ENCODE results near the gene SOX2. TPM values are rescaled to one million over a fixed set of nuclear protein-coding genes. Genes with fewer than 3 reads are reported as not detected.

The SOX2 gene
- total and polyA plus RNA-seq, 2 of the 13 experiments (the other 11 are each of a cell fraction or from before 2014, with no cell fraction given), result not detected

DNA sequence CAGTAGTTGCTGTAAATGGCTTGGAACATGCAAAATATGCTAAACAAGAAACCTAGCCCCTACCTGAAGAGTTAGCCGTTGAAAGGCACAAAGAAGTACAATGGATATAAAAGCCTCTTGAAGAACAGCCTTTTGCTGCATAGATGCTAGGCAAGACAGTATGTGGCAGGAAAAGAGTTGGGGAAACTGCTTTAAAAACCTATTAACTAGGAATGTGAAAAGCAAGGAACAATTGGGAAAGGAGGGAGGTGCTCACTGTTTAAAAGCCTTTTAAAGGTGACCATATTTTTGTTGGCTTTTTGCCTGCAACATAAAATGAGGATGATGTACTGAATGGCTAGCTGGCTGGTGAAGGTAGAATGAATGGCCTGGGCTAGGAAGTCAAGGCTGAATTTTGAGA lies 24.5 kb upstream of the SOX2 start:
- no peak overlapping the region for H3K27ac ChIP-seq (ENCODE audit: extremely low read length, insufficient read depth, low read length)
- FAIRE-seq, result no peak
- H3K4me3 ChIP-seq (replicated peaks in 1 of 3; ENCODE audit: insufficient read depth in 1 of 3, low read depth in 2 of 3, low read length in 3 of 3), result no peak overlapping the region
- no peak for DNase-seq (ENCODE audit: low spot score)
- ChIA-PET CTCF (ENCODE audit: low intra/inter-chr PET ratio, low total read pairs) (no interaction called here), POLR2A (no interaction called here)
- no peak overlapping the region for H3K9ac ChIP-seq (ENCODE audit: insufficient read depth, low read depth, low read length)
- BruUV-seq (replicated peaks), result no TSS peak
- H3K4me1 ChIP-seq (ENCODE audit: insufficient read depth, low read length), result no peaks in the 10 kb centered on the region
- 3% methylated on average over 1 of the region's 1 CpG for WGBS (ENCODE audit: low lambda C conversion rate)
- no peaks in the 10 kb centered on the region for H3K79me2 ChIP-seq (ENCODE audit: insufficient read depth, low read length)
- H3K9me3 ChIP-seq (ENCODE audit: low read length), result no peaks in the 10 kb centered on the region
- intact Hi-C loops (cut with micrococcal nuclease; ENCODE audit: unreplicated experiment), result no loop called here
- TF ChIP-seq REL (CRISPR knock-in tag; conservative IDR thresholded peaks at IDR 0.05), result no peak
- no peak for TF ChIP-seq ZBTB20 (CRISPR knock-in tag; IDR thresholded peaks at IDR 0.05; ENCODE audit: borderline replicate concordance, low read depth)
- no peak for TF ChIP-seq ZBTB10 (CRISPR knock-in tag; IDR thresholded peaks at IDR 0.05; ENCODE audit: borderline replicate concordance)
- no peaks in the 10 kb centered on the region for H3K36me3 ChIP-seq (replicated peaks in 1 of 2; ENCODE audit: control insufficient read depth in 1 of 2, insufficient read depth in 2 of 2, low read length in 2 of 2)
- no peaks in the 10 kb centered on the region for H3K27me3 ChIP-seq (ENCODE audit: control insufficient read depth in 1 of 2, insufficient read depth in 2 of 2, low read length in 2 of 2)
- H3K4me2 ChIP-seq (ENCODE audit: low read depth, low read length), result no peak overlapping the region
- no peak for ATAC-seq
- in situ Hi-C loops (cut with HindIII; ENCODE audit: extremely low pct_ligation_motif_present, low pct_unique_long_range_greater_than_20kb), result no loop called here
- H4K20me1 ChIP-seq (ENCODE audit: insufficient read depth, low read length), result no peaks in the 10 kb centered on the region
- no peak overlapping the region for H2AFZ ChIP-seq (ENCODE audit: low read length)

GRCh38 chr3:181687731-181688130 lies 24.0 kb upstream of the SOX2 start:
- H3K9me3 ChIP-seq (ENCODE audit: low read length), result no peaks in the 10 kb centered on the region
- H2AFZ ChIP-seq (ENCODE audit: low read length), result no peak overlapping the region
- H3K27me3 ChIP-seq (ENCODE audit: control insufficient read depth in 1 of 2, insufficient read depth in 2 of 2, low read length in 2 of 2), result no peaks in the 10 kb centered on the region
- no peaks in the 10 kb centered on the region for H3K79me2 ChIP-seq (ENCODE audit: insufficient read depth, low read length)
- DNase-seq (ENCODE audit: low spot score) (no peak), FAIRE-seq (no peak), ATAC-seq (no peak)
- intact Hi-C loops (cut with micrococcal nuclease; ENCODE audit: unreplicated experiment) (no loop called here), in situ Hi-C loops (cut with HindIII; ENCODE audit: extremely low pct_ligation_motif_present, low pct_unique_long_range_greater_than_20kb) (no loop called here)
- H3K36me3 ChIP-seq (replicated peaks in 1 of 2; ENCODE audit: control insufficient read depth in 1 of 2, insufficient read depth in 2 of 2, low read length in 2 of 2), result no peaks in the 10 kb centered on the region
- H3K4me1 ChIP-seq (ENCODE audit: insufficient read depth, low read length), result no peaks in the 10 kb centered on the region
- 0% methylated on average over 2 of the region's 2 CpGs for WGBS (ENCODE audit: low lambda C conversion rate)
- ChIA-PET POLR2A (no interaction called here), CTCF (ENCODE audit: low intra/inter-chr PET ratio, low total read pairs) (no interaction called here)
- no peaks in the 10 kb centered on the region for H4K20me1 ChIP-seq (ENCODE audit: insufficient read depth, low read length)
- no TSS peak for BruUV-seq (replicated peaks)
- H3K9ac ChIP-seq (ENCODE audit: insufficient read depth, low read depth, low read length), result no peak overlapping the region
- no peak overlapping the region for H3K4me2 ChIP-seq (ENCODE audit: low read depth, low read length)
- H3K4me3 ChIP-seq (replicated peaks in 1 of 3; ENCODE audit: insufficient read depth in 1 of 3, low read depth in 2 of 3, low read length in 3 of 3), result no peak overlapping the region
- H3K27ac ChIP-seq (ENCODE audit: extremely low read length, insufficient read depth, low read length), result no peak overlapping the region
- TF ChIP-seq ZIK1 (CRISPR knock-in tag; IDR thresholded peaks at IDR 0.05; ENCODE audit: borderline replicate concordance, low read depth) (no peak), ZNF12 (CRISPR knock-in tag; IDR thresholded peaks at IDR 0.05) (no peak), ZNF446 (CRISPR knock-in tag; IDR thresholded peaks at IDR 0.05) (no peak), IRF2 (CRISPR knock-in tag; IDR thresholded peaks at IDR 0.05) (no peak), ADNP (CRISPR knock-in tag; IDR thresholded peaks at IDR 0.05) (no peak), ZNF33B (CRISPR knock-in tag; IDR thresholded peaks at IDR 0.05) (no peak), ATF4 (CRISPR knock-in tag; IDR thresholded peaks at IDR 0.05) (no peak), SMYD3 (CRISPR knock-in tag; IDR thresholded peaks at IDR 0.05) (no peak), DDIT3 (CRISPR knock-in tag; IDR thresholded peaks at IDR 0.05) (no peak)
- TF ChIP-seq, protein P1, sequence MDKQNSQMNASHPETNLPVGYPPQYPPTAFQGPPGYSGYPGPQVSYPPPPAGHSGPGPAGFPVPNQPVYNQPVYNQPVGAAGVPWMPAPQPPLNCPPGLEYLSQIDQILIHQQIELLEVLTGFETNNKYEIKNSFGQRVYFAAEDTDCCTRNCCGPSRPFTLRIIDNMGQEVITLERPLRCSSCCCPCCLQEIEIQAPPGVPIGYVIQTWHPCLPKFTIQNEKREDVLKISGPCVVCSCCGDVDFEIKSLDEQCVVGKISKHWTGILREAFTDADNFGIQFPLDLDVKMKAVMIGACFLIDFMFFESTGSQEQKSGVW (CRISPR knock-in tag; IDR thresholded peaks at IDR 0.05; ENCODE audit: borderline replicate concordance), result no peak
- TF ChIP-seq, protein P2, sequence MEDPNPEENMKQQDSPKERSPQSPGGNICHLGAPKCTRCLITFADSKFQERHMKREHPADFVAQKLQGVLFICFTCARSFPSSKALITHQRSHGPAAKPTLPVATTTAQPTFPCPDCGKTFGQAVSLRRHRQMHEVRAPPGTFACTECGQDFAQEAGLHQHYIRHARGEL (CRISPR knock-in tag; IDR thresholded peaks at IDR 0.05), result no peak
